Measurements from ENCODE around the gene LBHD2. TPM values are rescaled to one million over a fixed set of nuclear protein-coding genes. Genes with fewer than 3 reads are reported as not detected.

Gene LBHD2
- total RNA-seq, 1 donor from 2014 or later: not detected

- no peak for DNase-seq
Observed at GRCh38 chr14:103068351-103069073, 15.5 kb upstream of the LBHD2 start.

- no peak for DNase-seq
Observed at GRCh38 chr14:103070263-103070885, 13.6 kb upstream of the LBHD2 start.

- DNase-seq: no peak
Observed at GRCh38 chr14:103070971-103071542, 13.0 kb upstream of the LBHD2 start.

GRCh38 chr14:103071544-103072251 lies 12.3 kb upstream of the LBHD2 start:
- no peak for DNase-seq

- DNase-seq: no peak
Observed at GRCh38 chr14:103072595-103073366, 11.2 kb upstream of the LBHD2 start.

- no peak for DNase-seq
Observed at GRCh38 chr14:103073367-103073875, 10.6 kb upstream of the LBHD2 start.

GRCh38 chr14:103073876-103074728 lies 9.9 kb upstream of the LBHD2 start:
- DNase-seq: no peak

GRCh38 chr14:103074729-103075367 lies 9.2 kb upstream of the LBHD2 start:
- DNase-seq: no peak

- peak; percentile 23 for DNase-seq
Observed at GRCh38 chr14:103078420-103078749, 5.6 kb upstream of the LBHD2 start.

GRCh38 chr14:103078860-103079587 lies 5.0 kb upstream of the LBHD2 start:
- no peak for DNase-seq

- DNase-seq: no peak
Observed at GRCh38 chr14:103081951-103082350, 2.1 kb upstream of the LBHD2 start.

GRCh38 chr14:103085106-103086091 lies 1.4 kb downstream of the LBHD2 start:
- no peak for DNase-seq

- DNase-seq: no peak
Observed at GRCh38 chr14:103086771-103087342, 2.8 kb downstream of the LBHD2 start.

- no peak for DNase-seq
Observed at GRCh38 chr14:103087343-103087835, 3.4 kb downstream of the LBHD2 start.

- no peak for DNase-seq
Observed at GRCh38 chr14:103088921-103089320, 4.9 kb downstream of the LBHD2 start.

- no peak for DNase-seq
Observed at GRCh38 chr14:103089386-103090335, 5.7 kb downstream of the LBHD2 start.

- DNase-seq: no peak
Observed at GRCh38 chr14:103090481-103091020, 6.5 kb downstream of the LBHD2 start.

Measured in occipital lobe (tissue), 2 donors.